ENCODE results near the gene INTS6.
A peak's percentile ranks its signal among the peaks of the same experiment; 100 is the strongest.

INTS6 gene

GRCh38 chr13:51452361-51453206 is at the start of gene INTS6:
TSS of gene INTS6 (minus strand) at chr13:51453036. CDS start at chr13:51452525, 511 bp downstream.
- Mint-ChIP-seq H3K27ac (peak within 1 kb of the TSS; percentile 97), H3K36me3 (peaks cover 12% of the 10 kb centered on the region), H3K27me3 (no peaks in the 10 kb centered on the region), H3K4me1 (peaks cover 59% of the 10 kb centered on the region), H3K4me3 (peak within 1 kb of the TSS; percentile 89), H3K9me3 (no peaks in the 10 kb centered on the region)

- Mint-ChIP-seq H3K4me1 (peaks cover 12% of the 10 kb centered on the region), H3K9me3 (no peaks in the 10 kb centered on the region), H3K27ac (peak overlapping the region; percentile 56), H3K36me3 (peaks cover 1% of the 10 kb centered on the region), H3K4me3 (no peak overlapping the region), H3K27me3 (no peaks in the 10 kb centered on the region)
These were observed 49.4 kb upstream of the INTS6 start for GRCh38 chr13:51502153-51502651.

- Mint-ChIP-seq H3K4me3 (no peak overlapping the region), H3K4me1 (peaks cover 12% of the 10 kb centered on the region), H3K36me3 (peaks cover 1% of the 10 kb centered on the region), H3K27me3 (no peaks in the 10 kb centered on the region), H3K27ac (peak overlapping the region; percentile 56), H3K9me3 (no peaks in the 10 kb centered on the region)
These were observed 48.8 kb upstream of the INTS6 start for GRCh38 chr13:51501592-51502152.

GRCh38 chr13:51501096-51501495 is 48.3 kb upstream of the INTS6 start:
- H3K4me3 Mint-ChIP-seq, result no peak overlapping the region
- no peaks in the 10 kb centered on the region for H3K27me3 Mint-ChIP-seq
- no peaks in the 10 kb centered on the region for H3K9me3 Mint-ChIP-seq
- H3K4me1 Mint-ChIP-seq, result peaks cover 12% of the 10 kb centered on the region
- H3K27ac Mint-ChIP-seq, result no peak overlapping the region
- peaks cover 1% of the 10 kb centered on the region for H3K36me3 Mint-ChIP-seq

GRCh38 chr13:51500687-51501086 is 47.9 kb upstream of the INTS6 start:
- Mint-ChIP-seq H3K9me3 (no peaks in the 10 kb centered on the region), H3K27me3 (no peaks in the 10 kb centered on the region), H3K4me1 (peaks cover 12% of the 10 kb centered on the region), H3K4me3 (no peak overlapping the region), H3K36me3 (peaks cover 1% of the 10 kb centered on the region), H3K27ac (no peak overlapping the region)

- H3K36me3 Mint-ChIP-seq, result peaks cover 1% of the 10 kb centered on the region
- no peak overlapping the region for H3K27ac Mint-ChIP-seq
- no peaks in the 10 kb centered on the region for H3K9me3 Mint-ChIP-seq
- H3K27me3 Mint-ChIP-seq, result no peaks in the 10 kb centered on the region
- peaks cover 12% of the 10 kb centered on the region for H3K4me1 Mint-ChIP-seq
- no peak overlapping the region for H3K4me3 Mint-ChIP-seq
These were observed 47.0 kb upstream of the INTS6 start for GRCh38 chr13:51499841-51500240.

GRCh38 chr13:51495316-51495715 is 42.5 kb upstream of the INTS6 start:
- no peak overlapping the region for H3K4me3 Mint-ChIP-seq
- H3K4me1 Mint-ChIP-seq, result no peaks in the 10 kb centered on the region
- no peaks in the 10 kb centered on the region for H3K36me3 Mint-ChIP-seq
- H3K27ac Mint-ChIP-seq, result no peak overlapping the region
- H3K9me3 Mint-ChIP-seq, result peaks cover 7% of the 10 kb centered on the region
- H3K27me3 Mint-ChIP-seq, result no peaks in the 10 kb centered on the region

- no peaks in the 10 kb centered on the region for H3K27me3 Mint-ChIP-seq
- no peaks in the 10 kb centered on the region for H3K36me3 Mint-ChIP-seq
- no peaks in the 10 kb centered on the region for H3K4me1 Mint-ChIP-seq
- peaks cover 7% of the 10 kb centered on the region for H3K9me3 Mint-ChIP-seq
- H3K27ac Mint-ChIP-seq, result no peak overlapping the region
- no peak overlapping the region for H3K4me3 Mint-ChIP-seq
These were observed 41.3 kb upstream of the INTS6 start for GRCh38 chr13:51494156-51494555.

GRCh38 chr13:51488212-51488611 is 35.4 kb upstream of the INTS6 start:
- no peak overlapping the region for H3K4me3 Mint-ChIP-seq
- H3K9me3 Mint-ChIP-seq, result peaks cover 7% of the 10 kb centered on the region
- no peak overlapping the region for H3K27ac Mint-ChIP-seq
- no peaks in the 10 kb centered on the region for H3K4me1 Mint-ChIP-seq
- H3K36me3 Mint-ChIP-seq, result no peaks in the 10 kb centered on the region
- no peaks in the 10 kb centered on the region for H3K27me3 Mint-ChIP-seq

- H3K36me3 Mint-ChIP-seq, result no peaks in the 10 kb centered on the region
- no peak overlapping the region for H3K27ac Mint-ChIP-seq
- no peak overlapping the region for H3K4me3 Mint-ChIP-seq
- H3K27me3 Mint-ChIP-seq, result no peaks in the 10 kb centered on the region
- no peaks in the 10 kb centered on the region for H3K9me3 Mint-ChIP-seq
- no peaks in the 10 kb centered on the region for H3K4me1 Mint-ChIP-seq
These were observed 28.8 kb upstream of the INTS6 start for GRCh38 chr13:51481656-51482055.

GRCh38 chr13:51479199-51479523 is 26.3 kb upstream of the INTS6 start:
- Mint-ChIP-seq H3K27ac (no peak overlapping the region), H3K4me1 (peaks cover 6% of the 10 kb centered on the region), H3K36me3 (no peaks in the 10 kb centered on the region), H3K9me3 (no peaks in the 10 kb centered on the region), H3K4me3 (no peak overlapping the region), H3K27me3 (no peaks in the 10 kb centered on the region)

- no peaks in the 10 kb centered on the region for H3K9me3 Mint-ChIP-seq
- H3K4me3 Mint-ChIP-seq, result no peak overlapping the region
- peaks cover 6% of the 10 kb centered on the region for H3K4me1 Mint-ChIP-seq
- no peaks in the 10 kb centered on the region for H3K27me3 Mint-ChIP-seq
- no peaks in the 10 kb centered on the region for H3K36me3 Mint-ChIP-seq
- no peak overlapping the region for H3K27ac Mint-ChIP-seq
These were observed 25.8 kb upstream of the INTS6 start for GRCh38 chr13:51478418-51479198.

GRCh38 chr13:51477653-51478324 is 25.0 kb upstream of the INTS6 start:
- Mint-ChIP-seq H3K4me3 (no peak overlapping the region), H3K36me3 (no peaks in the 10 kb centered on the region), H3K9me3 (no peaks in the 10 kb centered on the region), H3K4me1 (peaks cover 6% of the 10 kb centered on the region), H3K27me3 (no peaks in the 10 kb centered on the region), H3K27ac (no peak overlapping the region)

GRCh38 chr13:51477149-51477548 is 24.3 kb upstream of the INTS6 start:
- H3K27ac Mint-ChIP-seq, result no peak overlapping the region
- no peaks in the 10 kb centered on the region for H3K36me3 Mint-ChIP-seq
- H3K9me3 Mint-ChIP-seq, result no peaks in the 10 kb centered on the region
- H3K4me3 Mint-ChIP-seq, result no peak overlapping the region
- H3K27me3 Mint-ChIP-seq, result no peaks in the 10 kb centered on the region
- peaks cover 6% of the 10 kb centered on the region for H3K4me1 Mint-ChIP-seq

GRCh38 chr13:51475727-51476501 is 23.1 kb upstream of the INTS6 start:
- no peak overlapping the region for H3K4me3 Mint-ChIP-seq
- no peaks in the 10 kb centered on the region for H3K9me3 Mint-ChIP-seq
- peaks cover 6% of the 10 kb centered on the region for H3K4me1 Mint-ChIP-seq
- no peak overlapping the region for H3K27ac Mint-ChIP-seq
- H3K27me3 Mint-ChIP-seq, result no peaks in the 10 kb centered on the region
- H3K36me3 Mint-ChIP-seq, result no peaks in the 10 kb centered on the region

Measured in activated naive CD4-positive, alpha-beta T cell treated with anti-CD3 and anti-CD28 coated beads, Interleukin-2, amount 50 U/mL, for 24 hours (primary cell).